PC-9 (cell line): ENCODE measurements around the gene AHI1.

Experiments used
- CTCF ChIP-seq: fragments of 200-600 bp; sonication (generic); conservative IDR thresholded peaks from 2 replicates; pipeline ENCODE4 v1.6.1; 2017; ENCODE audit warnings: mixed run types, antibody characterized with exemption, mild to moderate bottlenecking, moderate library complexity
- EZH2 ChIP-seq: fragments of 200-600 bp; sonication (generic); IDR thresholded peaks from 2 replicates; pipeline ENCODE4 v1.8.0; 2017; ENCODE audit warnings: antibody characterized with exemption, low read depth

GRCh38 chr6:135505648-135506047 lies 8.1 kb upstream of the AHI1 start:
- no peak for TF ChIP-seq CTCF
- TF ChIP-seq EZH2: no peak
